Measurements from ENCODE around the gene JAK1. TPM values are rescaled to one million over a fixed set of nuclear protein-coding genes. Genes with fewer than 3 reads are reported as not detected.

JAK1 gene
- total and polyA plus RNA-seq, 10 of the 15 experiments (the other 5 are each of a cell fraction or from before 2014, with no cell fraction given): 9.6 to 45.5 (median 35.7) TPM

DNA sequence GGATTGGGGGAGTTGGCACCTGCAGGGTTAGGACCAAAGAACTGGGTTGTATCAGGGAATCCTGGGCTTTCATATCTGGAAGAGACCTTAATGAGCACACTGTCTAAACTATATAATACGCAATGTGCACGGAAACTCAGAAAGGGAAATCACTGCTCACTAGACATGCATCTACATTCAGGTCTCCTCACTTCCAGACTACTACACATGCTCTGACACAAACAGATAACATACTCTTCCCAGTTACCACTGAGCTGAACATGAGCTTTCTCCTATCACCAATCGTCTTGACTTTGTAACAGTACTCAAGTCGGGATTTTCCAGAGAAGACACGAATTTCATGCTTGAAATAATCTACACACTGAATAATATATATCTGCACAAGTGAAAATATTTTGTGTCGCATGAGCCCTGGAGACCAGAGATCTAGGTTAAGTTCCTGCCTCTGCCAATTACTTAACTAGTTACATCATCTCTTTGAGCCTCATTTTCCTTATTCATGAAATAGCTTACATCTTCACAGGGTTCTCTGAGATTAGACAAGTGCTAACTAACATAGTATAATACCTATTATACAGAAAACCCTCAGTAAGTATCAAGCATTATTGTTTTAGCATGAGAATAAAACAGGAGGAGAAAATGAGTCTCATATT lies 101.1 kb downstream of the JAK1 start:
- ATAC-seq (no peak), DNase-seq (ENCODE audit: low read depth, low spot score) (no peak), FAIRE-seq (no peak)
- Histone ChIP-seq H3K36me3 (ENCODE audit: control insufficient read depth in 2 of 2, insufficient read depth in 2 of 2, low read length in 1 of 2) (peaks cover 7 to 14% of the 10 kb centered on the region in 2 experiments), H3K27ac (ENCODE audit: control insufficient read depth, insufficient read depth) (no peak overlapping the region), H3K4me3 (no peak overlapping the region), H4K20me1 (ENCODE audit: control insufficient read depth, insufficient read depth) (no peaks in the 10 kb centered on the region), H2AFZ (ENCODE audit: control insufficient read depth, low read depth, low read length) (no peak overlapping the region), H3K79me2 (ENCODE audit: control insufficient read depth, insufficient read depth, low read length) (no peaks in the 10 kb centered on the region), H3K9ac (ENCODE audit: control insufficient read depth, insufficient read depth, low read length) (no peak overlapping the region), H3K4me1 (ENCODE audit: control insufficient read depth, insufficient read depth, low read length) (peaks cover 30% of the 10 kb centered on the region), H3K27me3 (replicated peaks in 1 of 2; ENCODE audit: control insufficient read depth in 2 of 2, insufficient read depth in 2 of 2, low read length in 1 of 2) (no peaks in the 10 kb centered on the region), H3K4me2 (ENCODE audit: control insufficient read depth, insufficient read depth) (no peak overlapping the region), H3K9me3 (replicated peaks; ENCODE audit: control insufficient read depth, insufficient read depth, low read length) (no peaks in the 10 kb centered on the region)
- ChIA-PET RAD21 (ENCODE audit: unreplicated experiment) (interaction anchor here (0.6 to 2.2 kb wide), 3 partner anchors 95 to 609 kb away, joined by 3 to 8 read pairs (median 4); no protein-coding TSS in a partner anchor), SMC1A (ENCODE audit: uncharacterized antibody, unreplicated experiment) (interaction anchor here (1.5 to 1.7 kb wide), 3 partner anchors 14 to 176 kb away, joined by 4 to 7 read pairs (median 4); no protein-coding TSS in a partner anchor), CTCF (interaction anchor here (0.9 to 1.0 kb wide), 2 partner anchors 26 to 156 kb away, joined by 3 read pairs; no protein-coding TSS in a partner anchor), POLR2A (no interaction called here)
- in situ Hi-C loops (cut with MboI) (no loop called here), intact Hi-C loops (cut with micrococcal nuclease; ENCODE audit: unreplicated experiment) (loop anchor here (2.0 kb wide), 1 partner anchor 102 kb away; the partner anchor contains the start of gene JAK1)
- BruUV-seq (replicated peaks): no TSS peak
- WGBS (ENCODE audit: insufficient coverage, insufficient replicate concordance, low lambda C conversion rate, missing lambda C conversion rate): 61% methylated on average over 6 of the region's 6 CpGs
- no peak for TF ChIP-seq POLR2AphosphoS5 (IDR thresholded peaks at IDR 0.05; ENCODE audit: low read length)
- no peak for TF ChIP-seq E2F8 (IDR thresholded peaks at IDR 0.05; ENCODE audit: low read depth, partially characterized antibody)
- TF ChIP-seq, protein P1, sequence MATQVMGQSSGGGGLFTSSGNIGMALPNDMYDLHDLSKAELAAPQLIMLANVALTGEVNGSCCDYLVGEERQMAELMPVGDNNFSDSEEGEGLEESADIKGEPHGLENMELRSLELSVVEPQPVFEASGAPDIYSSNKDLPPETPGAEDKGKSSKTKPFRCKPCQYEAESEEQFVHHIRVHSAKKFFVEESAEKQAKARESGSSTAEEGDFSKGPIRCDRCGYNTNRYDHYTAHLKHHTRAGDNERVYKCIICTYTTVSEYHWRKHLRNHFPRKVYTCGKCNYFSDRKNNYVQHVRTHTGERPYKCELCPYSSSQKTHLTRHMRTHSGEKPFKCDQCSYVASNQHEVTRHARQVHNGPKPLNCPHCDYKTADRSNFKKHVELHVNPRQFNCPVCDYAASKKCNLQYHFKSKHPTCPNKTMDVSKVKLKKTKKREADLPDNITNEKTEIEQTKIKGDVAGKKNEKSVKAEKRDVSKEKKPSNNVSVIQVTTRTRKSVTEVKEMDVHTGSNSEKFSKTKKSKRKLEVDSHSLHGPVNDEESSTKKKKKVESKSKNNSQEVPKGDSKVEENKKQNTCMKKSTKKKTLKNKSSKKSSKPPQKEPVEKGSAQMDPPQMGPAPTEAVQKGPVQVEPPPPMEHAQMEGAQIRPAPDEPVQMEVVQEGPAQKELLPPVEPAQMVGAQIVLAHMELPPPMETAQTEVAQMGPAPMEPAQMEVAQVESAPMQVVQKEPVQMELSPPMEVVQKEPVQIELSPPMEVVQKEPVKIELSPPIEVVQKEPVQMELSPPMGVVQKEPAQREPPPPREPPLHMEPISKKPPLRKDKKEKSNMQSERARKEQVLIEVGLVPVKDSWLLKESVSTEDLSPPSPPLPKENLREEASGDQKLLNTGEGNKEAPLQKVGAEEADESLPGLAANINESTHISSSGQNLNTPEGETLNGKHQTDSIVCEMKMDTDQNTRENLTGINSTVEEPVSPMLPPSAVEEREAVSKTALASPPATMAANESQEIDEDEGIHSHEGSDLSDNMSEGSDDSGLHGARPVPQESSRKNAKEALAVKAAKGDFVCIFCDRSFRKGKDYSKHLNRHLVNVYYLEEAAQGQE (IDR thresholded peaks at IDR 0.05; ENCODE audit: low read depth, low read length): no peak
- TF ChIP-seq, protein P2, sequence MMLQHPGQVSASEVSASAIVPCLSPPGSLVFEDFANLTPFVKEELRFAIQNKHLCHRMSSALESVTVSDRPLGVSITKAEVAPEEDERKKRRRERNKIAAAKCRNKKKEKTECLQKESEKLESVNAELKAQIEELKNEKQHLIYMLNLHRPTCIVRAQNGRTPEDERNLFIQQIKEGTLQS (IDR thresholded peaks at IDR 0.05; ENCODE audit: borderline replicate concordance, extremely low read depth, low read depth, low read length): no peak
- no peak for TF ChIP-seq KDM1A (IDR thresholded peaks at IDR 0.05; ENCODE audit: borderline replicate concordance)
- TF ChIP-seq NFYA (IDR thresholded peaks at IDR 0.05; ENCODE audit: borderline replicate concordance, low read depth, low read length): no peak
- TF ChIP-seq CUX1 (IDR thresholded peaks at IDR 0.05; ENCODE audit: insufficient replicate concordance, low read depth, low read length): no peak
